GM12873 (cell line): ENCODE data around the gene BRSK2.

ENCODE experiments used
- CTCF ChIP-seq: IDR thresholded peaks from 2 replicates; pipeline ENCODE4 v1.5.1; 2012; ENCODE audit warnings: low read depth, mild to moderate bottlenecking, moderate library complexity, low read length, control low read depth; ENCODE audit not compliant: insufficient read depth; ENCODE audit errors: missing control alignments

Gene BRSK2

GRCh38 chr11:1410366-1411291 lies 20.9 kb downstream of the BRSK2 start:
- TF ChIP-seq CTCF, result no peak

GRCh38 chr11:1411301-1411700 lies 21.6 kb downstream of the BRSK2 start:
- TF ChIP-seq CTCF, result no peak

DNA sequence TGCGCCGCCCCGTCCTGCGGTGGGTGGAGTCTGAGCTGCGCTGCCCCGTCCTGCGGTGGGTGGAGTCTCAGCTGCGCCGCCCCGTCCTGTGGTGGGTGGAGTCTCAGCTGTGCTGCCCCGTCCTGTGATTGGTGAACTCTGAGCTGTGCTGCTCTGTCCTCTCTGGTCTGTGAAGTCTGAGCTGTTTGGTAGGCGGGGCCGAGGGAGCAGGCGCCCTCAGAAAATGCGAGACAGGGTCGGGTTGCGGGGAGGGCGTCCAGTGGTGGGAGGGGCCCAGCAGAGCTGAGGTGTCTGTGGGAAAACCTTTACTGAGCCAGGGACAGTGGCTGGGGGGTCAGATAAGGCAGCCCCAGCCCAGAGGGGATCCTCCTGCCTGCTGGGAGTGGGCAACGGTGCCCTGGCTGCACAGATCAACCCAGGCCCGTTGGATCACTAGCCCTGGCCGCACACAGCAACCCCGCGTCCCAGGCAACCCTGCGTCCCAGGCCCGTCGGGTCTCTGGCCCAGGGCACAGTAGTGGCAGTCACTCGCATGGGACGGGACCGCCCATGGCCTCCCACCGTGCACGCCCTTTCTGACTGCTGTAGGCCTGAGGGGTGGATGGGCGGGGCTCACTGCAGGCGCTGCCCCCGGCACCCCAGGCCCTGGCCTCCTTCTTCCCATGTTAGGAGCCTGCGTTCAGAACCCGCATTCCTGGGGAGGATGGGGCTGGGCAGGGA lies 22.8 kb downstream of the BRSK2 start:
- no peak for TF ChIP-seq CTCF

DNA sequence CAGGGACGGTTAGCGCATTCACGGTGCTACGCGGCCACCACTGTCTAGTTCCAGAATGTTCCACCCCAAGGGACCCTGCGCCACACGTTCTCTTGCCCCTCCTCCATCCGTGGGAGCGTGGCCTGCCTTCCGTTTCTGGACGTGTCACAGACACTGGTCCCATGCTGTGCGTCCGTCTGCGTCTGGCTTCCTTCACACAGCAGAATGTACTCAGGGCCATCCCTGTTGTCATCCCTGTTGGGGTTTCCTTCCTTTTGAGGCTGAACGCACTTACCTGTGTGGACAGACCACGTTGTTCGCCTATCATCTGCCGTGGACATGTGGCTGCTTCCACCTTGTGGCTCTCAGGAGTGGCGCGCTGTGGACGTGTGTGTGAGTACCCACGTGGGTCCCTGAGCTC lies 24.9 kb downstream of the BRSK2 start:
- TF ChIP-seq CTCF, result no peak

- TF ChIP-seq CTCF, result no peak
These were observed 25.9 kb downstream of the BRSK2 start for GRCh38 chr11:1415631-1416030.

GRCh38 chr11:1419811-1420210 lies 30.1 kb downstream of the BRSK2 start:
- TF ChIP-seq CTCF, result no peak

DNA sequence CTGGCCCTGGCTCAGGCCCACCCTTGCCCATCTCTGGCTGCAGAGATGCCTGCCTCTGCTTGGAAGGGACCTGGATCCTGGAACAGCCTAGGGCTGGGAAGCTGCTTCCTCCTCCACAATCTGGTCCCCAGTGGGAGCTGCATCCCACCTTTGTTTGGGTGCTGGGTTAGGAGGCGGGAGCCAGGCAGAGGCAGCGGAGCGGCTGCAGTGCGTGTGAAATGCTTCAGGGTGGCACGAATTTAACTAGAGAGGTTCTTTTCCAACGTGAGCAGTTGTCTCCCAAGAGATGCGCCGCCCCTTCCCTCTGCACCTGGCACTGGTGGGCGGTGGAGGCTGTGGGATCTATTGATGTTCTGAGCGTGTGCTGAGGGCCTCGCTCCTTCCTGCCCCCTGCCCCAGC lies 31.6 kb downstream of the BRSK2 start:
- TF ChIP-seq CTCF, result no peak
